Measurements from ENCODE around the gene GMIP. TPM values are rescaled to one million over a fixed set of nuclear protein-coding genes. Genes with fewer than 3 reads are reported as not detected.

The GMIP gene
- total and polyA plus RNA-seq, 2 donors (not counting 3 experiments of a cell fraction or from before 2014, with no cell fraction given): 7.8 to 19.8 TPM

DNA sequence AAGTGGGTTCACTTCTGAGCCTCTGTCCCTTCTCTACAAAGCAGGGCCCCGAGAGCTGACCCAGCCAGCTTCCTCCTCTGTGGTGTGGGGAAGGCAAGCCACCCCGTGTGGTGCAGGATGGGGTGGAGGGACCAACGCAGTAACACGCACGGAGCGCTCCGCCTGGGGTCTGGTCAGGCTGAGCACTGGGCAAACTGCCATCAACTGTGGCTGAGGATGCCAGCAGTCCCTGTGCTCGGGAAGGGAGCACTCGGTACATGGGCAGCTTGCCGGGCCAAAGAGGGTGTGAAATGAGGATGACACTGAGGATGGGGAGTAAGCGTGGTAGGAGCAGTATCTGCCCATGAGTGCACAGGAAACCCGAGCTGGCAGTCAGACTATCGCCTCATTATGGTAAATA is 7.6 kb upstream of the GMIP start:
- Histone ChIP-seq H3K4me3 (replicated peaks in 1 of 3; ENCODE audit: insufficient read depth in 1 of 3, low read depth in 1 of 3, low read length in 3 of 3) (no peak overlapping the region), H3K9me1 (replicated peaks; ENCODE audit: control insufficient read depth, extremely low read depth, insufficient read depth, low read length) (no peaks in the 10 kb centered on the region), H3K4me1 (ENCODE audit: control insufficient read depth, extremely low read depth, insufficient read depth, low read length) (no peaks in the 10 kb centered on the region), H2AFZ (ENCODE audit: low read depth, low read length) (no peak overlapping the region), H3K9ac (replicated peaks; ENCODE audit: extremely low read depth, insufficient read depth, low read length) (no peak overlapping the region), H3K79me2 (ENCODE audit: control insufficient read depth, insufficient read depth, low read length) (no peaks in the 10 kb centered on the region), H3K27ac (ENCODE audit: insufficient read depth, low read depth, low read length) (no peak overlapping the region), H4K20me1 (replicated peaks; ENCODE audit: control insufficient read depth, extremely low read depth, insufficient read depth, low read length) (no peaks in the 10 kb centered on the region), H3K9me3 (replicated peaks; ENCODE audit: control insufficient read depth, insufficient read depth, low read length) (no peaks in the 10 kb centered on the region), H3K36me3 (ENCODE audit: control insufficient read depth in 2 of 2, extremely low read depth in 1 of 2, insufficient read depth in 2 of 2, low read length in 2 of 2) (peaks cover 5 to 76% of the 10 kb centered on the region in 2 experiments), H3K4me2 (ENCODE audit: insufficient read depth, low read length) (no peak overlapping the region), H3K27me3 (ENCODE audit: control insufficient read depth in 2 of 2, insufficient read depth in 2 of 2, low read length in 2 of 2) (no peaks in the 10 kb centered on the region)
- BruUV-seq (replicated peaks): no TSS peak
- TF ChIP-seq JUN (IDR thresholded peaks at IDR 0.05; ENCODE audit: borderline replicate concordance, insufficient read depth, insufficient read length, low read depth): no peak
- no peak for TF ChIP-seq CTCF (IDR thresholded peaks at IDR 0.05; ENCODE audit: extremely low read depth in 1 of 2, insufficient read depth in 1 of 2, low read depth in 1 of 2, low read length in 2 of 2)
- no peak for TF ChIP-seq EZH2 (IDR thresholded peaks at IDR 0.05; ENCODE audit: borderline replicate concordance, low read depth, low read length, severe bottlenecking)
- TF ChIP-seq MYC (IDR thresholded peaks at IDR 0.05; ENCODE audit: low read depth, low read length): no peak
- no peak for TF ChIP-seq MAX (IDR thresholded peaks at IDR 0.05; ENCODE audit: insufficient read depth, insufficient read length)
- TF ChIP-seq GATA2 (IDR thresholded peaks at IDR 0.05; ENCODE audit: insufficient read depth, insufficient read length, low read depth, low read length): no peak
- no peak for TF ChIP-seq POLR2A (IDR thresholded peaks at IDR 0.05; ENCODE audit: low read depth, low read length)
- no peak for TF ChIP-seq FOS (IDR thresholded peaks at IDR 0.05; ENCODE audit: borderline replicate concordance, insufficient read depth, low read length)
- TF ChIP-seq POLR2AphosphoS5 (IDR thresholded peaks at IDR 0.05; ENCODE audit: insufficient read depth, low read depth, low read length): no peak
- dilution Hi-C loops (cut with MboI; ENCODE audit: extremely low pct_ligation_motif_present, low sequenced_read_pairs): no loop called here
- intact Hi-C loops (cut with micrococcal nuclease): no loop called here
- DNase-seq (ENCODE audit: low read depth, low spot score): no peak
- no peak for FAIRE-seq
- CTCF ChIA-PET: interaction anchor here (0.9 kb wide), 1 partner anchor 12 kb away, joined by 6 read pairs; the partner anchor contains the start of gene ATP13A1
- POLR2A ChIA-PET: no interaction called here

Data from endothelial cell of umbilical vein (primary cell).